NCI-H774 (cell line): Measurements from ENCODE around the gene ATXN10.

Experiments used
- DNase-seq: peaks from one replicate; lab custom pipeline; 2025; lab: John Stamatoyannopoulos, UW

Gene ATXN10

DNA sequence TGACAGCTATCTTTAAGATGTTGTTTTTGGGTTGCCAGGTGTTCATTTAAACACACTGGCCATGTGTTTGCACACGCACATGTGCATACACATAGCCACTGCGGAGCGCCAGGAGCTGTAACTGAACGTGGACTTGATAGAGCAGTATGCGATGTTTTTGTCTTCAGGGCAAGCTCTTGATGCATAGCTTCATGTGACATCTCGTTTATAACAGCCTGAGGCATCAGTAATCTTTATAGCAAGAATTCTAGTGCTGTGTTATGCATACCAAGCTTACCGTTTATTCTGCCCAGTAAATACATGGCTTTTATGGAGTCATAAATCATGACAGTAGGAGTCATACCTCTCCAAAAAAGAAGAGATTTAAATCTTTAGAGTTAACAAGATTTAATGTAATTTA is 87.0 kb downstream of the ATXN10 start:
- DNase-seq = no peak

DNA sequence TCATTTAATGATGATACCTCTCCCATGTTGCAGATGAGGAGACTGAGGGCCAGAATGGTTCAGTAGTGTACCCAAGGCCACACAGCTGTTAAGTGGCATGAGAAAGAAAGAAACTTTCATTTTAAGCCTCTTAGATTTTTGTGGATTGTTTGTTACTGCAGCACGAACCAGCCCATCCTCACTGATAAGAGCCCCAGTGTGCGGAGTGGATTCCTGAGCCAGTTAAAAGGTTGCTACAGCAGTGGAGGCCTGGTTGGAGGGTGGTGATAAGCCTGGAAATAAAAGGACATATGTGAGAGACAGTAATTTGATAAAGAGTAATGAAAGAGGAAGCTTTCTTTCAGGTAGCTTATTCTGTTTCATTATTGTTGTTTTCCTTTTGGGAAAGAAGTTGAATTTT is 89.0 kb downstream of the ATXN10 start:
- no peak for DNase-seq

DNA sequence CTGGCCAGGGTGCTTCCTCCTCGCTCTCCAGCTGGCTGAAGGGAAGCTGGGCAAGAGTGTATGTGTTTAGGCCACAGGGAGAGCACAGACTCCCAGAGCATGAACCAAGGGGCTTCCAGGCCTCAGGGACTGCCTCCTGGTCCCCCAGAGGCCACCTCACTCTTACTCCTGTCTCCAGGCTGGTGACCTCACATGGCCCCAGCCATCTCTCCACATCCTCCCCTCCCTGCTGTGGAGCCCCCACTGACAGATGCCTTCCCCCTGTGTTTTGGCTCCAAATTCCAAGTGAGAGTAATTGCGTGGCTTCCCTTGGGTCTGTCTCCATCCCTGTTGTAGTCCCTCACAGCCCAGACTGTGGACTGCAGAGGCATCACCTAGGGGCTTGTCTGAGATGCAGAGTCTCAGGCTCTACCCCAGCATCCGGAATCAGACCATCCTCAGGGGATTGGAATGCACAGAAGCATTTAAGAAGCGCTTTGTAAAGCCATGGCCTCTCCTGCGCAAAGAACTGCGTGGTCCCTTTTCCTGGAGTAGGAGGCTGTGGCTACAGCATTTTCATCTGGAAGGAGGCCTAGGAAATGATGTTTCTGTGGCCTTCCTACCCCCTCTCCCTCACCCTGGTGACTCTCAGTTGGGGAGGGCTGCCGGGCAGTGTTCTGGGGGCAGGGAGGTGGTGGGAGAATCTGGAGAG is 91.1 kb downstream of the ATXN10 start:
- no peak for DNase-seq

DNA sequence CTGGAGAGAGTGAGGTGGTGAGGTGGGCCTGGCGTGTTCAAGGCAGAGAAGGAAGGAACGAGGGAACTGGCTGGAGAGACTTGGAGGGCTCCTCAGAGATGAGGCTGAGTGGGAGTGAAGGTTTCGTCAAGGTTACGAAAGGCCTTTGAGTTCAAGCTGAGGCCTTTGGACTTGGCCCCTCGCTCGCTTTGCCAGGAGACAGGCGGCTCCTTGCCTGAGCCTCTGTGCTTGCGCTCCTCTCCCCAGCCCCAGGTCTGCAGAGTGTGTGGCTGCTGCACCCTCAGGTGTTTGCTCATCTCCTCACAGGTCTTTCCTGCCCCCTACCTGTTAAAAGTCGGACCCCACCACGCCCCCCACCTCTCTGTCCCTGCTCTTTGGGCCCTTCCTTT is 91.6 kb downstream of the ATXN10 start:
- no peak for DNase-seq

DNA sequence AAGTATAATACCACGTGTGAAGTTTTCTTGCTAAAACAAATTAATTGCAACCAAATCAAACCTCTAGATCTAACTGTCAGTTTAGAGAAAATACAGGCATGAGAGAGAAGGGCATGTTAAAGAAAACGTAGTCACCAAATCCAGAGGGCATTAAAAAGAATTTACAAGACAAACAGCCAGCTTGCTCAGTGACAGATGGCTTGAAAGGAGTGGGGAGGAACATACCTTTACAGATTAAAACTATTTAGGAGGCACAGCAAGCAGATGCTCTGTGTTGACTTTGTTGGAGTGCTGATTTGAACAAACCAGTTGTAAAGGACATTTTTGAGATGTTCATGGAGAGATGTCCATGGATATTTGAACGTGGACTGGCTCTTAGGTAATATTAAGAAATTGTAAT is 96.9 kb downstream of the ATXN10 start:
- DNase-seq = no peak

DNA sequence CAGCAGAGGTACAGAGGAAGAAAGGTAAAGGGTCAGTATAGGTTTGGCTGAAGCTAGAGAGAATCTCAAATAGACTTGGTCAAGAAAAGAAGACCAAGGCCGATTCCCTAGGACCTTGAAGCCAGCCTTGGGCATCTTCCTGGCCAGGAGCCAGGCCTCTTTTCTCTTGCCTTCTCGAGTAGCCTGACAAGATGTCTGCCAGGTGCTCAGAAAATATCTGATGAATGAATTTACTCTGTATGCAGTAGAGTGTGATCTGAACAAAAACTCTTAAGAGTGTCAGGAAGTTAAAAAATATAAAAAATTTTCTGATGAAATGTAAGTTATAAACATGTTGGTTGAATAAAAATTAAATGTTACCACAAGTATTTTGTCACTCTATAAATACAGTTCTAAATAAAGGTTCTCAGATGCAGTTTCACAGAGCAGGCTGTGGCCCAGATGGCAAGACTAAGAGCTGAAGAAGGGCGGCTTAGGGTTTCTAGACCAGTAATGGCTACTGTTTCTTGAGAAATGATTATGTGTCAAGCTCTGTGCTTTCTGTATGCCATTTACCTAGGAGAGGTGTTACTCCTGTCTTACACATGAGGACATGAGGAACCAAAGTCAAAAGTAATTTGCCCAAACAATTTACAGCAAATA is 98.1 kb downstream of the ATXN10 start:
- DNase-seq = no peak

DNA sequence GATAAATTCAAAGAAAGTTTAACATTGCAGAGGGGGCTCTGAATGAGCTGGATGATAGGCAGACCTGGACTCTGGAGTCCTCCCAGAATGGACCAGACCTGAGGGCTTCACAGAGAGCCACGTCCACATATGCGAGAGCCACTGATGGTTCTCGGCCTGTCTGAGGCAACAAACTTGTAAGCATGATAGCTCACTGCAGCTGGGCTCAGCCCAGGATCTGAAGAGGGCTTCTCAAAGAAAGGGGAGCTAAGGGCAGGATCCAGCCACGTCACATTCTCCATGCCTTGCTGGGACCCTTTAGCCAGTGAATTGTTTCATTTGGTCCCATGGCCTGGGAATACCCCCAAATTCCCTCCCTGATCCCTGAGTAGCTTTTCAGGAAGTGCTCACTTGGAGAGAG is 98.9 kb downstream of the ATXN10 start:
- no peak for DNase-seq

DNA sequence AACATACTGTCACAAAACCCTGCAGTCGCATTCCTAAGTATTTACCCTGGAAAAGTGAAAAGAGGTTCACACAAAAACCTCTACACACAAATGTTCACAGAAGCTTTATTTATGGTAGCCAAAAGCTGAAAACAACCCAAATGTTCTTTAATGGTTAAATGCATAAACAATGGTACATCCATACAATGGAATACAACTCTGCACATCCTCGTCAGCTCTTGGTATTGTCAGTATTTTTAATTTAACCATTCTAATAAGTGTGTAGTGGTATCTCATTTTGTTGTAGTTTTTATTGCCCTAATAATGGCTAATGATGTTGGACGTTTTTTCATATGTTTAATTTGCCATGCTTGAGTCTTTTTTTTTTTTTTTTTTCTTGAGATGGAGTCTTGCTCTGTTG is 99.4 kb downstream of the ATXN10 start:
- DNase-seq = no peak

DNA sequence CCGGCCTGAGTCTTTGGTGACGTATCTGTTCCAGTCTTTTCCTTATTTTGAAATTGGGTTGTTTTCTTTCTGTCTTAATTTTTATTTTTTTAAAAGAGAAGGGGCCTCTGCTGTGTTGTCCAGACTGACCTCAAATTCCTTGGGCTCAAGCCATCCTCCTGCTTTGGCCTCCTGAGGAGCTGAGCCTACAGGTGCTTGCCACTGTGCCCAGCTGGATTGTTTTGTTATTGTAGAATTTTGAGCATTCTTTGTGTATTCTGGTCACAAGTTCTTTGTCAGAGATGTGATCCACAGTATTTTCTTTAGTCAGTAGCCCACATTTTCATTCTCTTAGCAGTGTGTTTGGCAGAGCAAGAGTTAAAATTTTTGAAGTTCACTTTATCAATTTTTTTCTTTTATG is 100.1 kb downstream of the ATXN10 start:
- no peak for DNase-seq

DNA sequence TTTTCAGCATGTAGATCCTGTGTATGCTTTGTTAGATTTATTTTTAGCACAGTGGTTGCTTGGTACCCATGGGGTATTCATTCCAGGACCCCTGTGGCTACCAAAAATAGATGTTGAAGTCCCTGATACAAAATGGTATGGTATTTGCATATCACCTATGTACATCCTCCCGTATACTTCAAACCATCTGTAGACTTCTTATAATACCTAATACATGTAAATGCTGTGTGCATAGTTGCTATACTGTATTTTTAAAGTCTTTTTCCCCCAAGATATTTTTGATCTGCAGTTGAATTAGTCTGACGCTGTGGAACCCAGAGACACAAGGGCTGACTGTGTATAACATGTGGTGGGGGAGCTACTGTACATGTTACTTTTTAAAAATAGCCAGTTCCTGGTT is 101.1 kb downstream of the ATXN10 start:
- DNase-seq = no peak

DNA sequence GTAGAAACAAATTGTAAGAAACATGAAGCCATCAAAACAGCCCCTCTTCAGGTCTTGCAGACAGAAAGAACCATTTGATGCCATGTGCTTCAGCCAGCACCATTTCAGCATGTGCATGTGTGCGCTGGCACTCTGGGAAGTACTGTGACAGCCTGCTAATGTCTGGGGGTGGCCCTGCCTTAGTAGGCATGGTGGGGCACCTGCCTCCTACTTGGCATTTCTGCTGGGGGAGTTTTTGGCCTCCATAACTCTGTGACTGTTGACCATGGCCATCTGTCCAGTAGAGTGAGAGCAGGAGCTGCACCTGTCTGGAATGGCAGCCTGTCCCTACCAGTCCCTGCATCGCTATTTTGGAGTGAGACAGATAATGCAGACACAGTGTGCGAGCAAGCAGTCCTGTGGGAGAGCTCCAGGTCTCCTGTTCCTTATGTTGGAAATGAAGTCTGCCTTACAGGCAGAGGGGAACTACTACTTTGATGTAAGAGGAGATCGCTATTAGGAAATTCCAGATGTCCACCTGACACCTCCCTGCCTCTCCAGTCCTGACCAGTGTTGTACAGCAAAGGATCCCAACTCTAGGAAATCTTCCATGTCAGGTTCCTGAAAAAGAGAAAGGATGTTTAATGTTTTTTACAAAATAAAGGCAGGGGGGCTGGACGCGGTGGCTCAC is 102.5 kb downstream of the ATXN10 start:
- no peak for DNase-seq

DNA sequence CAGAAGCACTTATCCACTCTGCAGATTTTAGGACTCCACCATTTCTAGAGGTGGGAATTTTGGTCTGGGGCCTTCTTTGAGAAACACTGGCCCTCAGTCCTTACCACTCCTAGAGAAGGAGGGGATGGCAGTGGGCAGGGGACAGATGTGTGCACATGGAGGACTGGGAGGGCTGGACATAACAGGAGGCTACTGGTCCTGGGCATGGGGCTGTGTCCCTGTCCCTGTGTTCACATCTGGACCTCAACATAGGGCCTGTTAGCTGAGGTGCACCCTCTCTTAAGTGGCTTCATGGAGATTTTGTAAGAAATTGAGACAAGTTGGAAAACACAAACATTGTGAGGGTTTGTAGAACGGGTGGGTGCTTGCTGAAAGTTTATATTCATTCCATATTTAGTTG is 103.4 kb downstream of the ATXN10 start:
- no peak for DNase-seq

DNA sequence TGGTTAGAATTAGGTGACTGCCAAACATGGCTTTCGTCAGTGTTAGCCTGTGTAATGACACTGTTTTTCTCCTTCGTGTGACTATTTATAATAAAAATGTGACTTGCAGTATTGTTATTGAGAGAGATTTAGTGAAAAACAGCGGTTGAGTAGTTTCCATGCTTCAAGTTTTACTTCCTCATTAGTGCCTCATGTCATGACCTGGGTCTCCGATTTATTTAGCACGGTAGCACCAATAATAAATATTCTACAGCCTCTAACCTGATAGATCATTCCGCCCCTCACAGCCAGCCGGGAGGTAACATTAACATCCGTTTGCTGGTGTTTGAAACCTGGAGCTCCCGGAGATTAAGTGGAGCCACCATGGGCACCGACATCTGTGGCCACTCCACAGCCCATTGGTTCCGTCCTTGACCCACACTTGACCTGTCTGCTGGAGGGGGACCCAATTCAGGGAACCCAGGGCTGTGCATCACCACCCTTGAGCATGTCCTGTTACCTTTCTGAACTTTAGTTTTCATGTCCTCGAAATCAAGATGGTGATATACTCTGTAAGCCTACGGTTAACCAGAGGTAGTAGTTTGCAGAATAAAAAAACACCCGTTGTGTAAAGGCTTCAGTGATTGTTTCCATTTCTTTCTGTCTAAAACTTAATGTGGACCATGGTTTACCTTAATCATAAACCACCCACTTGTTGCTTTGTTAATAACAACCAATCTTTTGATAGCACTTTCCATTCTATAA is 104.1 kb downstream of the ATXN10 start:
- DNase-seq = no peak

DNA sequence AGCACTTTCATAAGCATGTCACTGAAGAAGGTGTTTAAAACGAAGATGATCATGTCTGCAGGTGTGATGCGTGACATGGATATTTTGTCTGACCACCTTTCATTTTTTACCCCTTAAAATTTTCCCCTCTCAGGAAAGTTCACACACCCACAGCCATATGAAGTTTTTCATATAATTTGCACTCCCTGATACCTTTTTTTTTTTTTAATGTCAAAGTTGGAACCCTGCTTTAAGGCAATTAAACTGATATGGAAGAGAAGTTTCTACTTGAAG is 104.6 kb downstream of the ATXN10 start:
- DNase-seq = no peak

DNA sequence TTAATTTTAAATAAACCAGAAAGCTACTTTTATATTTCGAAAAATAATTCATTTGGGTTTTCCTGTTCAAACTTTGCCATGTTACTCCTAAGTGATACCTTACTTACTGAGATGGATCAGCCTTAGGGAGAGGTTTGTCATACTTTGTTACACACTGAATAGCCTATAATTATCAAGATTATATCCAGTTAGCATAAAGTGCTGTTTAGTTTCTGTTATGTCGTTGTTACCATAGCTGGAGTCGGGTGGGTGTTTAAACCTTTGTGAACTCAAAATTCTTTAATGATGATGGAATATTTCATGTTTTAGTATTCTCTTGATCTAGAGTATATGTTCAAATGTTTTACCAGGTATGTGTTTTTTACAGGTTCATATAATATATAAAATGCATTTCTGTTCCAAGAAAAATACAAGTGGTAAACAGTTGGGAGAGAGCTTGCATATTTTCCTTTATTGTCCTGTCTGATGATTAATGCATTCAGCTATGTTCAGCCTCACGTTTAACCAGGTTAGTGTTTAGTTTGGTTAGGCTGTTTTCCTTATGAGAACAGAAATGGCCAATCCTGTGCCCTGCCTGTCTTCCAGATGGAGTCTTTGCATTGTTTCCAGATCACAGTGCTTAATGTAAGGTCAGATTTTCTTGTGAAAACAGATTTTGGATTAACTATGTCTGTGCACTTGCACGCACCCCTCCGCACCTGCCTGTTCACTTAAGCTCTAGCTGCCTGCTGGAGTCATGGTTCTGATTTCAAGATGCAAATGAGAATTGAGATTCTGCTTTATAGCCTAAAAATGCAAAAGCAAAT is 105.6 kb downstream of the ATXN10 start:
- DNase-seq = no peak

DNA sequence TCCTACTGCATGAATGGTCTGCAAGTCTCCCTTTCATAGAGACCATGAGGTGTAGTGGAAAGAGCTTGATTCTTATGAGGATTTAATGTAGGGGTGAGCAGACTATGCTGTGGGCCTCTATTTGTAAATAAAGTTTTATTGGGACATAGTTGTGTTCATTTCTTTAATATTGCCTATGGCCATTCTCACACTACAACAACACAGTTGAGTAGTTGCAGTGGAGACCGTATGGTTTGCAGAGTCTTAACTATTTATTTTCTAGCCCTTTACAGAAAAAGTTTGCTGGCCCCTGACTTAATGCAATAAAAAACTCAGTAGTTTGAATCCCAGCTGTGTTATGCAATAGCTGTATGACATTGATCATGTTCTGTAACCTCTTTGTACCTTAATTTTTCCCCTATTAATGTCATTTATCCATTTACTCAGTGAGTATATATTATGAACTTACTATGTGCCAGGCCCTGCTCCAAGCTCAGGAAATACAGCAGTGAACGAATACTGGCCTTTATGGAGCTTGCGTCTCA is 106.3 kb downstream of the ATXN10 start:
- no peak for DNase-seq

DNA sequence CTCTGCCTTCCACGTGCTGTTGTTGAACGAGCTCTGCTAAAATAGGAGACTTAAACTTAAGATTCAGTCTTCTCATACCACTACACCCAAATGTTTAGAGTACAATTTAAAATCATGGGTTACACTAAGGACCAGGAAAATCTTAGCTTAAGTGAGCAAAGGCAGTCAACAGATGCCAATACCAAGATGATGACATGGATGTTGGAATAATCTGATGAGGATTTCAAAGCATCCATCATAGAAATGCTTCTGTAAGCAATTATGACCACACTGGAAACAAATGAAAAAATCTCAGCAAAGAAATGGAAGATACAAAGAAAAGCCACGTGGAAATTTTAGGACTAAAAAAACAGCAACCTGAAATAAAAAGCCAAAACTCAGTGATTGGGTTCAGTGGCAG is 109.8 kb downstream of the ATXN10 start:
- DNase-seq = no peak

DNA sequence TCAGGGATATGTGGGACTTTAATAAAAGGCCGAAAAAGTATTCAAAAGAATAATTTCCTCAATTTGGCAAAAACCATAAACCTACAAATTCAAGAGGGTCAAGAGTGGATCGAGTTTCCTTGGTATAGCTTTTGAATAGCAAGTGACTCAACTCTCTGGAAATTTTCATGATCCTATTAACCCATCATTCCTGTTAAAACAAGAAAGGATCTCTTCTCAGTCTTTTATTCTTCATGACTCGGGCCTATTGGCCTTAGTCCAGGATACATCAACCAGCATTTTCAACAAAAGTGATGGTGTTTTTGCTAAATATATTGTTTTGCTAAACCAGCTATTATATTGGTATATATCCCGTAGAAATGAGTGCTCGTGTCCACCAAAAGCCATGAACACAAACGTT is 110.3 kb downstream of the ATXN10 start:
- DNase-seq = no peak

DNA sequence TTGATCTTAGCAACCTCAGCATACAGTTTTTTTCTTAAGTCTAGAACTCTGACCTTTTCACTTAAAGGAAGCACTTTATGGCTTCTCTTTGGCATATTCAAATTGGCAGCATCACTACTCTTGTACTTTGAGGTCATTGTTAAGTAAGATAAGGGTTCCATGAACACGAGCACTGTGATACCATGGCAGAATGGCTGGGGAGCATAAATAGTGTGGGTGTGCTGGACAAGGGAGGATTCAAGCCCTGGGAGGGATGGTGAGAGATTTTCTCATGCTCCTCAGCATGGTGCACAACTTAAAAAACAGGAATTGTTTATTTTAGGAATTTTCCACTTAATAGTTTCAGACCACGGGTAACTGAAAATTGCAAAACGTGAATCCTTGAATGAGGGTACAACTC is 111.4 kb downstream of the ATXN10 start:
- no peak for DNase-seq

DNA sequence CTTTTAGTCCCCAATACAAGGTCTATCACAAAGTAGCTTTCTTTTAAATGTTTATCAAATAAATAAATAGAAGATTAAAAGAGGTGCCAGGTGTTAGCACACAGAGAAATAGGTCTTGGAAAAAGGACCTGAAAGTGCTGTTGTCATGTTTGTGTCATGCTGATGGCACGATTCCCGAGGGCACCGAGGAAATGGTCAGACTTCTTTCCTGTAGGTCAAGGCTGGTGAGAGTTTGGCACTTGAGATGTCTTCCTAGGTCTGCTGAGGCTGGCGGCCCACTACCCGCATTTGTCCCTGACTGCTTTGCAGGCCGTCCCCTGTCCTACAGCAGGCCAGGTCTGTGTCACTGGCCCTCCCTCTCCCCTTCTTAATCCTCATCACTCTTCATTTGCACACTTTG is 112.1 kb downstream of the ATXN10 start:
- no peak for DNase-seq

DNA sequence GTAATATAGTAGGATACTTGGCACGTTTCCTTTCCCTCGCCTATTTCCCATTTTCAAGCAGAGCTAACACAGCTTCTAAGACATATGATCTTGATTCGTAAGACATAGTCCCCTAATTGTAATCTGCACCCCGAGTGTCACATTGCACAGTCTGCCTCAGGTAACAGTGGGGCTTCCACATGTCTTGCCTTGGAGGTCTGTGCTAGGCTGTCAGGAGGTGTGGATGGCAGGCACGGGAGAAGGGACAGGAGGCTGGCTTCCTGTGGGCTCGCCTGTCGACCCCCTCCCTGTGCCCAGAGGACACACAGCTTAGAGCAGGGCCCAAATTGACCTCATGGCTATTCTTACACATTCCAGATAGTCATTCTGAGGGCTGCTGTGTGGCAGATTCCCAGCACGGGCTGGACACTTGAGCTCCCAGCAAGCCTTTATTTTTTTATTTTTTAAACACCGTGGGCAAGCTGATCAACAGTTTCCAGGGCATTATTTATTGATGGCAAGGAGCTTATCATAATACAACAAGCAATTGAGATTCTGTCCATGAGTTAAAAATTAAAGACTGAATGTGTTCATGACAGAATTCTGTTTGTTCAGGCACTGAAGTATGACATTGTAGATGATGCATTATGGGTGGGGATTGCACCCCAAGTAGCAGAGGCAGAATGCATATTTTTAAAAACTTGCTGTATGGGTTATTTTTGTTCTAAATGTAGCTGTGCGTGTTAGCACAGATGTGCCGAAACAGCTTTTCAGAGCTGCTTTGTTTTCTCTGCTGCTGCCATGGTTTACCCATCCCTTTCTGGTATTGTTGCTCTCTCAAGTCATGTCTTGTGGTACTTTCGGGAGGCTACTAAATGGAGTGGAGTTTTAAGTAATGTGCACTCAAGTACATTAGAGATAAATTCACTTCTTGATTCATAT is 113.0 kb downstream of the ATXN10 start:
- DNase-seq = no peak
